K562 (cell line): ENCODE results near the gene BORA. TPM values are rescaled to one million over a fixed set of nuclear protein-coding genes. Genes with fewer than 3 reads are reported as not detected.

Experiments
- CREM ChIP-seq: IDR thresholded peaks from 2 replicates; pipeline ENCODE4 v1.6.1; 2014; ENCODE audit warnings: antibody characterized with exemption, low read depth
- CTCFL ChIP-seq: IDR thresholded peaks from 2 replicates; pipeline ENCODE4 v1.6.1; 2011; ENCODE audit warnings: borderline replicate concordance, low read depth, mild to moderate bottlenecking, moderate library complexity, low read length; ENCODE audit not compliant: insufficient read depth, poor library complexity, severe bottlenecking
- ID3 ChIP-seq, 2 experiments: fragments of 250-450 bp in 1 of 2; fragments of 450-650 bp in 1 of 2; sonication (Bioruptor Pico) in 1 of 2; IDR thresholded peaks; 2 replicates each; pipeline versions ENCODE4 v1.6.1 to v1.8.0; 2016 to 2021; ENCODE audit warnings: mild to moderate bottlenecking in 2 of 2, moderate library complexity in 2 of 2, missing compliant biosample characterization in 1 of 2, missing genetic modification characterization in 1 of 2
- NR4A1 ChIP-seq, 2 experiments: fragments of 250-450 bp in 1 of 2; fragments of 450-650 bp in 1 of 2; sonication (Bioruptor Pico) in 1 of 2; IDR thresholded peaks; 2 replicates each; pipeline versions ENCODE4 v1.4.0 to v1.6.1; 2016 to 2020; ENCODE audit warnings: mild to moderate bottlenecking in 2 of 2, missing compliant biosample characterization in 1 of 2, missing genetic modification characterization in 1 of 2, moderate library complexity in 1 of 2
- PBX2 ChIP-seq, 2 experiments: IDR thresholded peaks in 1 of 2; conservative IDR thresholded peaks in 1 of 2; 2 replicates each; pipeline ENCODE4 v1.6.1; 2016; ENCODE audit warnings: low read depth in 2 of 2, mild to moderate bottlenecking in 1 of 2, missing compliant biosample characterization in 1 of 2, missing genetic modification characterization in 1 of 2, moderate library complexity in 1 of 2
- TEAD2 ChIP-seq: fragments of 450-650 bp; IDR thresholded peaks from 2 replicates; pipeline ENCODE4 v1.6.1; 2016; ENCODE audit warnings: missing genetic modification characterization, control low read depth, missing compliant biosample characterization
- ZBTB40 ChIP-seq, 2 experiments: fragments of 450-650 bp in 1 of 2; sonication (generic) in 1 of 2; formaldehyde crosslinking in 1 of 2; IDR thresholded peaks; 2 replicates each; pipeline versions ENCODE4 v1.7.1 to v1.9.0; 2016 to 2022; ENCODE audit warnings: inconsistent platforms in 1 of 2, mild to moderate bottlenecking in 1 of 2, missing genetic modification reagents in 1 of 2
- ZNF449 ChIP-seq: fragments of 250-450 bp; sonication (Bioruptor Pico); IDR thresholded peaks from 2 replicates; pipeline ENCODE4 v1.8.0; 2022; ENCODE audit warnings: moderate library complexity, mild to moderate bottlenecking, inconsistent platforms
- polyA plus RNA-seq, 8 experiments: library from polyadenylated mRNA; depleted of rRNA in 4 of 8; stranded (reverse) in 5 of 8; unstranded in 3 of 8; fragments of >200 nt; fragmentation: Nextera tagmentation in 2 of 8; fragmentation: Illumina TruSeq in 1 of 8; extraction: Ambion mirVana in 2 of 8; extraction: Trizol in 1 of 8; gene quantifications; 2 replicates each; pipeline versions ENCODE4 v1.2.1 to v1.2.3, GENCODE V29; 2011 to 2014; ENCODE audit warnings: inconsistent platforms in 1 of 8, missing spikeins in 1 of 8
- total RNA-seq, 7 experiments: library from RNA; depleted of rRNA in 6 of 7; stranded (reverse); fragments of >200 nt in 6 of 7; fragmentation: Illumina TruSeq in 2 of 7; extraction: Trizol in 2 of 7; gene quantifications; 2 replicates each; pipeline versions ENCODE4 v1.2.1 to v1.2.3, GENCODE V29; 2011 to 2021; ENCODE audit warnings: low replicate concordance in 1 of 7

The BORA gene
- total and polyA plus RNA-seq, 9 of the 15 experiments (the other 6 are each of a cell fraction or from before 2014, with no cell fraction given), result 12.4 to 21.5 (median 18.2) TPM

DNA sequence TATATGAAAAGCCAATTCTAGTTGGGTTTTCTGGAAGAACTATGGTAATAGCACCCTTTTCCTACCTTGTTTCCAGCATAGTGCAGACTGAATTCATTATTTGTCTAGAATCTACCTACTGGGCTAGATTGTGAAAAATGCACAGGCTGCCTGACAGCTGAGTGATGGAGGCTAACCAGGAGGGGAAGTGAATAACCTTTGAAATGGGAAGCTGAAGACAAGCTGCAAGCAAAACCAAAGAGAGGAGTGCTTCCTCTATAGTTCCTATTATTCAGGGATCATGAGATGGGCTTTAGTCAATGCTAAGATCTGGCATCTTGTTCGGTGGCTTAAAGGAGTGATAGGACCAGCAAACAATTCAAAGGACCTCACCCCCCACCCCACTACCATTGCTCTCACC is 27.2 kb upstream of the BORA start (continued):
- TF ChIP-seq ZBTB40 (IDR thresholded peaks at IDR 0.05) (no peak), ZBTB40 (CRISPR knock-in tag; IDR thresholded peaks at IDR 0.05) (no peak), TEAD2 (tag) (no peak), ZNF449 (CRISPR knock-in tag) (no peak), NR4A1 (CRISPR knock-in tag; IDR thresholded peaks at IDR 0.05) (no peak), NR4A1 (tag; IDR thresholded peaks at IDR 0.05) (no peak), ID3 (CRISPR knock-in tag; IDR thresholded peaks at IDR 0.05) (no peak), ID3 (tag; IDR thresholded peaks at IDR 0.05) (no peak), CREM (no peak), PBX2 (CRISPR knock-in tag; IDR thresholded peaks at IDR 0.05; ENCODE audit: low read depth) (no peak), PBX2 (tag; conservative IDR thresholded peaks at IDR 0.05; ENCODE audit: low read depth) (no peak), CTCFL (no peak)
